ENCODE results near the gene SLX4IP. TPM values are rescaled to one million over a fixed set of nuclear protein-coding genes. Genes with fewer than 3 reads are reported as not detected.

Gene SLX4IP
- total RNA-seq, 1 donor from 2014 or later, result 3.0 TPM

DNA sequence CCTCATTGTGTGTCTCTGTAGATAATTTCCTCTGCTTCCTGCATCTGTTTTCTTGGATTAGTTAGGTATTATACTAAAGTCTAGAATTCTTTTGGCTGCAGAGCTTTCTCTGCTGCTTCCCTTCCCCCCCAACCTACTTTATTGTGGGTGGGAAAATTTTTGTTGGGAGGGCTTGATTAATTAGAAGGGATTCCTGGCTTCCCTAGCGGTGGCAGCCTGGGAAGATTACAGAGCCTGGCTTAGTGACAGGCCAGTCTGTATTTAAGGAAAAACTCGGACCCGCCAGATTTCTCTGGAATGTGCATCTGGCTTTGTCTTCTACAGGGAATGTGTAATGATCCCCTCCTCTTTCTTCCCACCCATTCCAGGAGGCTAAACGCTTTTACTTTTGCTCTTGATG lies 31.2 kb downstream of the SLX4IP start:
- DNase-seq (ENCODE audit: low spot score), result no peak

GRCh38 chr20:10466855-10467254 lies 31.8 kb downstream of the SLX4IP start:
- no peak for DNase-seq (ENCODE audit: low spot score)

DNA sequence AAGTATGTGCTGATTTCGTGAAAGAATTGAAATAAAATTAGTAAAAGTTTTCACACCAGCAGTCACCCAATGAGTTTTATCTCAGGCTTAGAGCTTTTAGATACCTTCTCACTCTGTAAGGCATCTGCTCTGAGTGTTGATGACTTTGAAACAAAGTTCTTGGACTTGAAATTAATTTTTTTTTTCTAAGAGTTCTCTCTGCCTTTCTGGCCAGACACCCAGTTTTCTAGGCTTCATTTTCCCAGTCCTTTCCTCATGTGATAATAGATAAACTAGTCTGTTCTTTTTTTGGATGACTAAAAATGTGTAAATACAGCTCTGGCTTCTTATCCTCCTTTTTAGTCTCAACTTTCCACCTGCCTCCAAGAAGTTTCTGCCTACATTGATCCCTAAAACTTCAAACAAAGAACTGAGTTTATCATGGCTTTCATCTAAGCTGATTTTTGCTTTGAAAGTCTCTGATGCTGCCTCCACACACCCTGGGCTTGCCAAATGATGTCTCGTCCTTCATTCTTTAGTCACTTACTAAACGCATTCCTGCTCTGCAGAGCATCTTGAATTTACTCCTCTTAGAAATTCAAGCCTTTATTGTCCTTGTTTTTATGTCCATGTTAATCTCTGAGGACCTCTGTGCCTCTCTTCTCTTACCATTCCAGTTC lies 32.7 kb downstream of the SLX4IP start:
- no peak for DNase-seq (ENCODE audit: low spot score)

DNA sequence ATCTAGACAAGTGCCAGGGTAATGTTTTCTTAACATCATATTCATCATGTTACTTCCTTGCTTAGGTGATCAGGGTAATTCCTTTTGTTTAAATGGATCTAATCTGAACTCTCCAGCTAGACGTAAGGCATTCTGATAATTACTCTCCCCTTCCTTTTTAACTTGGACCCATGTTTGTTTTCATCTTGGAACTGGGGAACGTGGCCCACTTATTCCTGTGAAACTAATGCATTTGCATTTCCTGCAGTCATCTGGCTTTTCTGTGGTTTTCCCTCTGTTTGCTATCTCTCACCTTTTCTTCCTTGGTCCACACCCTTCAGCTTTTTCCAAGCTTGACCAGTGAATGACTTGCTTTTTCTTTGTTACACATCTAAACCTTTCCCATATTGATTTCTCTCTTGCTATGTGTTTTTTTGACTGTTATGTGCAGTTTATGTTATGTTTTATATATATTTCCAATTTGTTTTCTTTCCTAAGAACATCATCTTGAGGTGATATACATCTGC lies 33.3 kb downstream of the SLX4IP start:
- DNase-seq (ENCODE audit: low spot score), result no peak

GRCh38 chr20:10469056-10469455 lies 34.0 kb downstream of the SLX4IP start:
- DNase-seq (ENCODE audit: low spot score), result no peak

DNA sequence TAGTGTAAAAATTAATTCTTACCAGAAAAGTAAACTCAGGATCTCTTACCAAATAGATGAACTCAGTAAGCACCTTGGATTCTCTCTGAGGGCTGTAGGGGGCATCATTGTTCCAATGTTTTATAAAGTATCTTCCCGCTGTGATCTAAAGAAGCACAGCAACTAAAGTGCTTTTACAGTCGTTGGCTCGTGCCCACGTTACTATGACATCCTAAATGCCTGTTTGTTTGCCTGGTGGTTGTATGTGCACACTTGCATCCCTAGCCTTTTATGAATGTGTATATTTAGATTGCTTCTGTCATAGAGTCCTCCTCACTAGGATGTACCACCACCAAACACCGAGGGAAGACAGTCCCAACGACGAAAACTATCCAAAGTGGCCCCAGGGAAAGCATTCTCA lies 34.5 kb downstream of the SLX4IP start:
- DNase-seq (ENCODE audit: low spot score), result no peak

- DNase-seq (ENCODE audit: low spot score), result no peak
Measured at GRCh38 chr20:10470276-10470675, 35.2 kb downstream of the SLX4IP start.

- no peak for DNase-seq (ENCODE audit: low spot score)
Measured at GRCh38 chr20:10472871-10473270, 37.8 kb downstream of the SLX4IP start.

- DNase-seq (ENCODE audit: low spot score), result no peak
Measured at GRCh38 chr20:10474606-10475184, 39.6 kb downstream of the SLX4IP start.

- no peak for DNase-seq (ENCODE audit: low spot score)
Measured at GRCh38 chr20:10475225-10475624, 40.1 kb downstream of the SLX4IP start.

DNA sequence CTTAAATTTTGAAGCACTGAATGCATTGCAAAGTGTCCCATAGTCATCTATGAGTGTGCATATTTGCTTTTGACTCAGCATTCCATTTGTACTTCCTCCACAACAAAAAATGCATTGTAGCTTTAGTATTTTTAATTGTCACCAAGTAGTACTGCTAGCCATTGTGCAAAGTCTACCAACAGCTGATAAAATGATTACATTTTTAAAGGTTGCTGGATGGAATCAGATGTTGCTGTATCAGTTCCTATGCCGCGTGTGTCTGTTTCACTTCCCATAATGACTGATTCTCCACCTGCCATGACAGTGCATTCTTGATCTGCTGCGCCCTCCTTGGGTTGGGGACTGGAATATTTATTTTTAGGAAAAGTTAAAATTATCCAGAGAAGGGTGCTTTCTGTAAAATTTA lies 41.2 kb downstream of the SLX4IP start:
- DNase-seq (ENCODE audit: low spot score), result no peak

DNA sequence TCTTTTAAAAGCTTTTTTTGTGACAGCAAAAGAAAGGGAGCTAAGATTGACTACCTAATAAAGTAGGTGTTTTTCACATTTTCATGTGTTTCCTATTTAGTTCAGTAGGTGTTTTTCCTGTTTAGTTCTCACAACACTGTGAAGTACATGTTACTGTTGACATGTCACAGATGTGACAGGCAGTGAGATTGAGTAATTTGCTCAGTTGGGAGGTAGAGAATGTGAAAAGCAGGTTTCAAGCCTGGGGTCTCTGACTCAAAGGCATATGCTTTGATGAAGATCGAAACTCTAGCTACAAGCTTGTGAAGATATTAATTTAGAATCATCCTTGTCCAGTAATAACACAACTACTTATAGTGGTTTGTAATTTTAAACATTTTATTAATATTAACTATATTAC lies 43.1 kb downstream of the SLX4IP start:
- no peak for DNase-seq (ENCODE audit: low spot score)

DNA sequence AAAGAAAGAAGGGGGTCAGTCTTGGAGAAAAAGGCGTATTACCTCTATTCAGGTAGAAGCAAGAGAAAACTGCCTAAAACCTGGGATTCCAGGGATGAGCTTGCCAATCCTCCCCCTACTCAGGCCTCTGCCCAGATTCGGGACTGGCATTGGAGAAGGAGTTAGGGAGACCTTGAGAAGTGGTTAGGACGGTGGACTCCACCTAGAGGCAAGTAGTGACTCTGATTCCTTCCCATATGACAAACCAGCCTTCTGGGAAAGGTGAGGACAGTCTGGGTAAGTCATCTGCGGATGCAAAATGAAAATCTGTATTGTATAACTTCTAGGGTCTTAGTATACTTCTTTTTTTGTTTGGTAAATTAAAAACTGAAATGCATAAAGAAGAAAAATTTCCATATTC lies 43.8 kb downstream of the SLX4IP start:
- DNase-seq (ENCODE audit: low spot score), result no peak

GRCh38 chr20:10481676-10482075 lies 46.6 kb downstream of the SLX4IP start:
- no peak for DNase-seq (ENCODE audit: low spot score)

GRCh38 chr20:10483691-10484090 lies 48.6 kb downstream of the SLX4IP start:
- no peak for DNase-seq (ENCODE audit: low spot score)

GRCh38 chr20:10487142-10488136 lies 52.3 kb downstream of the SLX4IP start:
- no peak for DNase-seq (ENCODE audit: low spot score)

GRCh38 chr20:10488534-10488933 lies 53.4 kb downstream of the SLX4IP start:
- no peak for DNase-seq (ENCODE audit: low spot score)

DNA sequence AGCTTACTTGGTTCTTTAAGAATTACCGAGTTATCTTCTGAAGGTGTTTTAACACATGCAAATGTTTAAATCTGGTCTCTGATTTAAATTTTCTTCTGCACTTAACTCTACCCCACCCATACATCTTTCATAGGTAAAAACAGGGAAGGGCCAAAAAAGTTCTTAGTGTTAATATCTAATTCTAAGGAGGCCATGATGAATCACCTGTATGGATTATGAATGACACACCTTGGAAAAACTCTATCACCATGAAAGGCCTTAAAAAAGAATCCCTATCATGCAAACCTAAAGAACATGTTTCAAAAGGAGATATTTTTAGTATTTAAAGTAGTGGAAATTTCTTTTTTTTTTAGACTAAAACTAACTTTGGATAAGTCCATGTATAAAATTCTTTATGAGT lies 54.7 kb downstream of the SLX4IP start:
- DNase-seq (ENCODE audit: low spot score), result no peak

GRCh38 chr20:10490257-10490656 lies 55.2 kb downstream of the SLX4IP start:
- DNase-seq (ENCODE audit: low spot score), result no peak

DNA sequence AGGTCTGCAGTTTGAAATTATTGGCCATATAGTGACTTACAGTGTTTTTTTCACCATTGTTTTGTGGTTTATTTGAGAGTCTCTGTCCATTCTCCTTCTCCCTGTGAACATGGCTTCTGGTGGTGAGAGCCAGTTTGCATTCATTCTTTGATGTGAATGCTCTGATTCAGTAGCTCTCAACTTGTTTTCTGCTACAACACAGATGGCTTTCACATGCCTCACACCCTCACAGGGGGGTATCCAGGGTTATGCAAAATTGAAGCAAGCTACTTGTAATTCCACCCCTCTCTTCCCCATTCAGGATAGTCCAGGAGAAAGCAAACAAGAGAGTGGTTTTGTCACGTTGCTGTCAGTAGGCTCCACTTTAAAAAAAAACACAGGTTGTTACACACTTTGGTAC lies 55.6 kb downstream of the SLX4IP start:
- DNase-seq (ENCODE audit: low spot score), result no peak

DNA sequence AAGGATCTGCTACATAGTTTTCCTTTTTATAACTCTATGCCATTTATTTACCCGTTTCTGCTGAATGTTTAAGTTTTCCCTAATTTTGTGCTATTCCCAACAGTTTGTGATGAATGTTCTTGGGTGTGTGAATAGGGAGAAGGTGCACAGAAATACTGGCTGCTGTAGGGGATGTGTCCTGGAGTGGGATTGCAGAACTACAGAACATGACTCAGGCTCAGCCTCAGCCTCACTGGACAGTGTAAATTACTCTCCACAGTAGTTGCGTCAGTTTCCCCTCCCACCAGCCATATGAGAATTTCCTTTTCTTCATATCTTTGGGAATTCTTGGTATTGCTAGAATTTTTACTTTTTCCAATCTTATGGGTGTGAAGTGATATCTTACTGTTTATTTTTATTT lies 57.0 kb downstream of the SLX4IP start:
- DNase-seq (ENCODE audit: low spot score), result no peak

DNA sequence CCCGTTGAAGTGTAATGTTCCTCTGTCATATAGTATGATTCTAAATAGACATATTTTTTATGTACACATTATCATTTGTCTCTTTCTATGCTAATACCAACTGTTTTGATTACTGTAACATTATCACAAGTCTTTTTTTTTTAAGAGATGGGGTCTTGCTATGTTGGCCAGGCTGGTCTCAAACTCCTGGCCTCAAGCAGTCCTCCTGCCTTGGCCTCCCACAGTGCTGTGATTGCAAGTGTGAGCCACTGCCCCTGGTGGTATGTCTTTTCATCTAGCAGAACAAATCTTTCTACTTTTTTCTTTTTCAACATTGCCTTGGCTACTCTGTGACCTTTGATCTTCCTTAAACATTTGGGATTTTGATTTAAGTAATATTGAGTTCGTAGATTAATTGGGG lies 57.7 kb downstream of the SLX4IP start:
- no peak for DNase-seq (ENCODE audit: low spot score)
